ENCODE data around the gene SMURF2. TPM values are rescaled to one million over a fixed set of nuclear protein-coding genes. Genes with fewer than 3 reads are reported as not detected.

SMURF2 gene
- total RNA-seq, 1 donor from 2014 or later = 24.6 TPM

DNA sequence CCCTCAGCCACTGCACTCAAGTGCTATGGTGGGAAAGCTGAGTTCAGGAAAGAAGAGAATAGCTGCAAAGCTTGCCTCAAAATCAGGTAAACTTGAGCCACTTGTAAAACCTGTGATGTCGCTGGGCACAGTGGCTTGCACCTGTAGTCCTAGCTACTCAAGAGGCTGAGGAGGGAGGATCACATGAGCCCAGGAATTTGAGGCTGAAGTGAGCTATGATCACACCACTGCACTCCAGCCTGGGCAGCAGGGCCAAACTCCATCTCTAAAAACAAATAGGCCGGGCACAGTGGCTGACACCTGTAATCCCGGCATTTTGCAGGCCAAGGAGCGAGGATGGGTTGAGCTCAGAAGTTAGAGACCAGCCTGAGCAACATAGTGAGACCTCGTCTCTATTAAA lies 26.4 kb upstream of the SMURF2 start:
- Mint-ChIP-seq H3K36me3 (no peaks in the 10 kb centered on the region), H3K4me1 (peaks cover 5% of the 10 kb centered on the region), H3K9me3 (no peaks in the 10 kb centered on the region), H3K4me3 (no peak overlapping the region), H3K27me3 (ENCODE audit: insufficient read depth, low read depth) (no peaks in the 10 kb centered on the region), H3K27ac (no peak overlapping the region)
- no peaks in the 10 kb centered on the region for H3K27me3 ChIP-seq
- H4K20me1 ChIP-seq (ENCODE audit: low read depth) = no peaks in the 10 kb centered on the region
- H3K9ac ChIP-seq = no peak overlapping the region
- H2AFZ ChIP-seq (replicated peaks) = no peak overlapping the region
- H3K4me1 ChIP-seq = no peaks in the 10 kb centered on the region
- H3K27ac ChIP-seq = no peak overlapping the region
- no peaks in the 10 kb centered on the region for H3K9me3 ChIP-seq (ENCODE audit: low read depth)
- no peaks in the 10 kb centered on the region for H3K79me2 ChIP-seq (ENCODE audit: low read depth)
- no peak overlapping the region for H3K4me2 ChIP-seq
- no peak for DNase-seq (ENCODE audit: low spot score)
- no peak overlapping the region for H3K4me3 ChIP-seq
- H3F3A ChIP-seq (ENCODE audit: low read depth) = no peaks in the 10 kb centered on the region
- H3K36me3 ChIP-seq = no peaks in the 10 kb centered on the region
- TF ChIP-seq EZH2 (IDR thresholded peaks at IDR 0.05) = no peak
- no peak for TF ChIP-seq EZH2phosphoT487 (IDR thresholded peaks at IDR 0.05)
- TF ChIP-seq, protein P1, sequence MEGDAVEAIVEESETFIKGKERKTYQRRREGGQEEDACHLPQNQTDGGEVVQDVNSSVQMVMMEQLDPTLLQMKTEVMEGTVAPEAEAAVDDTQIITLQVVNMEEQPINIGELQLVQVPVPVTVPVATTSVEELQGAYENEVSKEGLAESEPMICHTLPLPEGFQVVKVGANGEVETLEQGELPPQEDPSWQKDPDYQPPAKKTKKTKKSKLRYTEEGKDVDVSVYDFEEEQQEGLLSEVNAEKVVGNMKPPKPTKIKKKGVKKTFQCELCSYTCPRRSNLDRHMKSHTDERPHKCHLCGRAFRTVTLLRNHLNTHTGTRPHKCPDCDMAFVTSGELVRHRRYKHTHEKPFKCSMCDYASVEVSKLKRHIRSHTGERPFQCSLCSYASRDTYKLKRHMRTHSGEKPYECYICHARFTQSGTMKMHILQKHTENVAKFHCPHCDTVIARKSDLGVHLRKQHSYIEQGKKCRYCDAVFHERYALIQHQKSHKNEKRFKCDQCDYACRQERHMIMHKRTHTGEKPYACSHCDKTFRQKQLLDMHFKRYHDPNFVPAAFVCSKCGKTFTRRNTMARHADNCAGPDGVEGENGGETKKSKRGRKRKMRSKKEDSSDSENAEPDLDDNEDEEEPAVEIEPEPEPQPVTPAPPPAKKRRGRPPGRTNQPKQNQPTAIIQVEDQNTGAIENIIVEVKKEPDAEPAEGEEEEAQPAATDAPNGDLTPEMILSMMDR (IDR thresholded peaks at IDR 0.05) = no peak

DNA sequence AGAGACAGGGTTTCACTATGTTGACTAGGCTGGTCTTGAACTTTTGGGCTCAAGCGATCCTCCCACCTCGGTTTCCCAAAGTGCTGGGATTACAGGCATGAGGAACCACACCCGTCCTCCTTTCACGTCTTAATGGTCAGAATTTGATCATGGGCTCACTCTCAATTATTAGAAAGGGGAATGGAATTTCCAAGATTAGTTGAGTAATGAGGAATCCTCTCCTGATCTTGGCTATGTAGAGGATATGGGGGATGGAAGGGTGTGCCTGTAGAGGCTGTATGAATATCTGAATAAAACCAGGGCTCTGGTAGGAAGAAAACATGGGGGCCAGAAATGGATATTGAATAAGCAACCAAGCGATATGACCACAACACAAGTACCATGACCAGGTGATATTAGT lies 25.9 kb upstream of the SMURF2 start:
- peaks cover 5% of the 10 kb centered on the region for H3K4me1 Mint-ChIP-seq
- Histone ChIP-seq H3K9ac (no peak overlapping the region), H3K36me3 (no peaks in the 10 kb centered on the region), H2AFZ (replicated peaks) (no peak overlapping the region), H3K79me2 (ENCODE audit: low read depth) (no peaks in the 10 kb centered on the region), H3K4me3 (no peak overlapping the region), H4K20me1 (ENCODE audit: low read depth) (no peaks in the 10 kb centered on the region), H3K4me1 (no peaks in the 10 kb centered on the region), H3K27ac (no peak overlapping the region), H3K27me3 (no peaks in the 10 kb centered on the region), H3F3A (ENCODE audit: low read depth) (no peaks in the 10 kb centered on the region), H3K9me3 (ENCODE audit: low read depth) (no peaks in the 10 kb centered on the region), H3K4me2 (no peak overlapping the region)
- no peak overlapping the region for H3K27ac Mint-ChIP-seq
- no peaks in the 10 kb centered on the region for H3K27me3 Mint-ChIP-seq (ENCODE audit: insufficient read depth, low read depth)
- no peaks in the 10 kb centered on the region for H3K9me3 Mint-ChIP-seq
- H3K36me3 Mint-ChIP-seq = no peaks in the 10 kb centered on the region
- no peak overlapping the region for H3K4me3 Mint-ChIP-seq
- no peak for DNase-seq (ENCODE audit: low spot score)
- TF ChIP-seq EZH2 (IDR thresholded peaks at IDR 0.05) (no peak), EZH2phosphoT487 (IDR thresholded peaks at IDR 0.05) (no peak)
- TF ChIP-seq, protein P1 (IDR thresholded peaks at IDR 0.05) = no peak

DNA sequence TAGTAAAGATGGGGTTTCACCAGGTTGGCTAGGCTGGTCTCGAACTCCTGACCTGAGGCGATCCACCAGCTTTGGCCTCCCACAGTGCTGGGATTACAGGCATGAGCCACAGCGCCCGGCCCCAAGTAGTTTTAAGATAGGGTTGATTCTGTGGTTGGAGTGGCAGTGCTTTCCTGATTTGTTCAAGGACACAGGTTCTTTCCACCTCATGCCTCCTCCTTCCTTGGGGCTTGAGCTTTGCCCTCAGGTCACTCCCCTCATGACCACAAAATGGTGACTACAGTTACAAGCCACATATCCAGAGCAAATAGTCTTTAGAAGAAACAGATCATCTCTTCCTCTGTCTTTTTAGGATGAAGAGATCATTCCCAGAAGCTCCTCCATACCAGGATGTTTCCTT lies 25.3 kb upstream of the SMURF2 start:
- H3K4me3 ChIP-seq = no peak overlapping the region
- no peaks in the 10 kb centered on the region for H3K9me3 ChIP-seq (ENCODE audit: low read depth)
- no peaks in the 10 kb centered on the region for H4K20me1 ChIP-seq (ENCODE audit: low read depth)
- Mint-ChIP-seq H3K27me3 (ENCODE audit: insufficient read depth, low read depth) (no peaks in the 10 kb centered on the region), H3K4me1 (peaks cover 5% of the 10 kb centered on the region), H3K36me3 (no peaks in the 10 kb centered on the region), H3K9me3 (no peaks in the 10 kb centered on the region), H3K27ac (no peak overlapping the region), H3K4me3 (no peak overlapping the region)
- H3K36me3 ChIP-seq = no peaks in the 10 kb centered on the region
- no peaks in the 10 kb centered on the region for H3K4me1 ChIP-seq
- no peak overlapping the region for H3K4me2 ChIP-seq
- no peaks in the 10 kb centered on the region for H3K79me2 ChIP-seq (ENCODE audit: low read depth)
- no peak overlapping the region for H2AFZ ChIP-seq (replicated peaks)
- TF ChIP-seq EZH2phosphoT487 (IDR thresholded peaks at IDR 0.05) (no peak), EZH2 (IDR thresholded peaks at IDR 0.05) (no peak)
- TF ChIP-seq, protein P1 (IDR thresholded peaks at IDR 0.05) = no peak
- no peak for DNase-seq (ENCODE audit: low spot score)
- no peak overlapping the region for H3K9ac ChIP-seq
- no peaks in the 10 kb centered on the region for H3F3A ChIP-seq (ENCODE audit: low read depth)
- H3K27me3 ChIP-seq = no peaks in the 10 kb centered on the region
- H3K27ac ChIP-seq = no peak overlapping the region

Data from neural progenitor cell (in vitro differentiated cells).